Measurements from ENCODE around the gene MAGI2.

DNA sequence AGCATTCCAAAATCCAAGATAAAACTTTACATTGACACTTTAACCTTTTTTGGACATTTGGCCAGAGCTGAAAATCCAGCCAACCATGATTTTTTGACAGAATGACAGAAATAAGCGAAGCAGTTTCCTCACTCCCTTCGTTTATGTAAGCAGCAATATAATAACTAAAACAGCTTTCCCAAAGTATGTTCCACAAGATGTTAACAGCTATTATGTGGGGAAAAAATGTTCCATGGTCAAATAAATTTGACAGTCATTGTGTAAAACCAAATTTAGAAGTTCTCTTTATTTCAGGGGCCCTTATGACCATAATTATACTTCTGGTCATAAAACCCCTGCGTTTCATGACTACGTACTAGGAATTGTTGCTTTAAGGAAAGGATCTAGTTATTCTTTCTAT, 416.5 kb downstream of the MAGI2 start:
- TF ChIP-seq, protein P1, sequence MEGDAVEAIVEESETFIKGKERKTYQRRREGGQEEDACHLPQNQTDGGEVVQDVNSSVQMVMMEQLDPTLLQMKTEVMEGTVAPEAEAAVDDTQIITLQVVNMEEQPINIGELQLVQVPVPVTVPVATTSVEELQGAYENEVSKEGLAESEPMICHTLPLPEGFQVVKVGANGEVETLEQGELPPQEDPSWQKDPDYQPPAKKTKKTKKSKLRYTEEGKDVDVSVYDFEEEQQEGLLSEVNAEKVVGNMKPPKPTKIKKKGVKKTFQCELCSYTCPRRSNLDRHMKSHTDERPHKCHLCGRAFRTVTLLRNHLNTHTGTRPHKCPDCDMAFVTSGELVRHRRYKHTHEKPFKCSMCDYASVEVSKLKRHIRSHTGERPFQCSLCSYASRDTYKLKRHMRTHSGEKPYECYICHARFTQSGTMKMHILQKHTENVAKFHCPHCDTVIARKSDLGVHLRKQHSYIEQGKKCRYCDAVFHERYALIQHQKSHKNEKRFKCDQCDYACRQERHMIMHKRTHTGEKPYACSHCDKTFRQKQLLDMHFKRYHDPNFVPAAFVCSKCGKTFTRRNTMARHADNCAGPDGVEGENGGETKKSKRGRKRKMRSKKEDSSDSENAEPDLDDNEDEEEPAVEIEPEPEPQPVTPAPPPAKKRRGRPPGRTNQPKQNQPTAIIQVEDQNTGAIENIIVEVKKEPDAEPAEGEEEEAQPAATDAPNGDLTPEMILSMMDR (IDR thresholded peaks at IDR 0.05; ENCODE audit: insufficient read depth, low read length, poor library complexity, severe bottlenecking), result no peak
- TF ChIP-seq EZH2phosphoT487 (conservative IDR thresholded peaks at IDR 0.05; ENCODE audit: low read length), result no peak
